HL-60 (cell line): ENCODE measurements around the gene SORCS1.

Source experiments
- CTCF ChIP-seq: IDR thresholded peaks from one replicate; pipeline ENCODE4 v1.5.1; 2011; ENCODE audit warnings: low read length, control low read depth, inconsistent platforms; ENCODE audit not compliant: insufficient read depth
- GABPA ChIP-seq: IDR thresholded peaks from 2 replicates; pipeline ENCODE4 v1.6.1; 2012; ENCODE audit warnings: low read depth
- POLR2AphosphoS5 ChIP-seq: IDR thresholded peaks from 2 replicates; pipeline ENCODE4 v1.6.1; 2012; ENCODE audit warnings: low read depth
- REST ChIP-seq: IDR thresholded peaks from 2 replicates; pipeline ENCODE4 v1.6.1; 2012; ENCODE audit warnings: low read depth; ENCODE audit not compliant: insufficient replicate concordance
- SPI1 ChIP-seq: IDR thresholded peaks from 2 replicates; pipeline ENCODE4 v1.6.1; 2012; ENCODE audit warnings: low read depth, mild to moderate bottlenecking, borderline replicate concordance

DNA sequence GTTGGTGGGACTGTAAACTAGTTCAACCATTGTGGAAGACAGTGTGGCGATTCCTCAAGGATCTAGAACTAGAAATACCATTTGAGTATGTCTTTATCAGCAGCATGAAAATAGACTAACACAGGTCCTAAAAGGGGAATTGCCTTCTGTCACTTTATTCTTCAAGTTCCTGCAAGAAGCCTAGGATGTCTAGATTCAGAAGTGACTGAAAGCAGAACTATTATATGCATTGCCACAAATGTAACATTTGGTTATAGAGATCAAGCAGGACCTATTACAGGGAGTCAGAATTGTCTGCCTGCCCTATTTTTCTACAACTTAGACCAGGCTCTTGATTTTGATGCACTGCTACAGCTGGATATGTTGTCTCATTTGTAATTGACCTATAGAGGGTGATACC is 364.7 kb downstream of the SORCS1 start:
- TF ChIP-seq CTCF (no peak), REST (no peak), POLR2AphosphoS5 (no peak), GABPA (no peak), SPI1 (no peak)
